NCI-H1105 treated with DMSO at 0.1 percent for 48 hours (cell line): Measurements from ENCODE around the gene CSRP1.
A peak's percentile ranks its signal among the peaks of the same experiment; 100 is the strongest.

Source experiments
- DNase-seq: peaks from one replicate; lab custom pipeline; 2025; lab: John Stamatoyannopoulos, UW

CSRP1 gene

DNA sequence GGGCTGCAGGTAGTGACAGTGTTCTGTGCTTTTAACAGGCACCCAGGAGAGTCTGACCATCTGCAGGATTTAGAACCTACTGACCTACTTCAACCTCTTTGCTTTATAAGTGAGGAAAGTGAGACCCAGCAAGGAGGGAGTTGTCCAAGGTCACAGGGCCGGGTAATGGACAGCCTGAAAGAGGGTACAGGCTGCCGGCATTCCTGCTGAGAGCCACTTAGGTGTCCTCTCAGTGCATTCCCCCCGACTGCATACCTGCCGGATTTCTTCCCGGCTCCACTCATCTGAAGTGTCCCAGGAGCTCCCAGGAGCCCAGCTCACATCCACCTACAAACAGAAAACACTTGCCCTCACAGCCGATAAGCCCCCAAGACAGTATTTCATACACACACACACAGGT lies 51.8 kb downstream of the CSRP1 start:
- DNase-seq: no peak

DNA sequence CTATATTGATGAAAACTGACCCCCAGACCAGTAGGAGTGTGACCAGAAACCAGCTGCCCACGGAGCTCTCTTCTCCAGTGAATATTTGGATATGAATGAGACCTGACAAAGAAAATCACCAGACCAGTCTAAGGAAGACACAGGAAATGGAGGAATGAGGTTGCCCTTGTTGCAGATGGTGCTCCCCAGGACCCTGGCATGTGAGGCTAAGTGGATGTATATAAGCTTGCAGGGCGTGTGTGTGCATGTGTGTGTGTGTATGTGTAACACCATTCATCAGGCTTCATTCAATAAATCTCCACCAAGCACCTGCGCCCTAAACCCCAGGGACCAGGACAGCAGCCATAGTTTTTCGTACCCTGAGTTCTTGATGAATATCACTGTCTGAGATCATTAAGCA lies 52.3 kb downstream of the CSRP1 start:
- DNase-seq: no peak

GRCh38 chr1:201452866-201453265 lies 54.1 kb downstream of the CSRP1 start:
- DNase-seq: no peak

GRCh38 chr1:201450721-201451291 lies 56.1 kb downstream of the CSRP1 start:
- DNase-seq: no peak

GRCh38 chr1:201448990-201449389 lies 57.9 kb downstream of the CSRP1 start:
- DNase-seq: no peak

DNA sequence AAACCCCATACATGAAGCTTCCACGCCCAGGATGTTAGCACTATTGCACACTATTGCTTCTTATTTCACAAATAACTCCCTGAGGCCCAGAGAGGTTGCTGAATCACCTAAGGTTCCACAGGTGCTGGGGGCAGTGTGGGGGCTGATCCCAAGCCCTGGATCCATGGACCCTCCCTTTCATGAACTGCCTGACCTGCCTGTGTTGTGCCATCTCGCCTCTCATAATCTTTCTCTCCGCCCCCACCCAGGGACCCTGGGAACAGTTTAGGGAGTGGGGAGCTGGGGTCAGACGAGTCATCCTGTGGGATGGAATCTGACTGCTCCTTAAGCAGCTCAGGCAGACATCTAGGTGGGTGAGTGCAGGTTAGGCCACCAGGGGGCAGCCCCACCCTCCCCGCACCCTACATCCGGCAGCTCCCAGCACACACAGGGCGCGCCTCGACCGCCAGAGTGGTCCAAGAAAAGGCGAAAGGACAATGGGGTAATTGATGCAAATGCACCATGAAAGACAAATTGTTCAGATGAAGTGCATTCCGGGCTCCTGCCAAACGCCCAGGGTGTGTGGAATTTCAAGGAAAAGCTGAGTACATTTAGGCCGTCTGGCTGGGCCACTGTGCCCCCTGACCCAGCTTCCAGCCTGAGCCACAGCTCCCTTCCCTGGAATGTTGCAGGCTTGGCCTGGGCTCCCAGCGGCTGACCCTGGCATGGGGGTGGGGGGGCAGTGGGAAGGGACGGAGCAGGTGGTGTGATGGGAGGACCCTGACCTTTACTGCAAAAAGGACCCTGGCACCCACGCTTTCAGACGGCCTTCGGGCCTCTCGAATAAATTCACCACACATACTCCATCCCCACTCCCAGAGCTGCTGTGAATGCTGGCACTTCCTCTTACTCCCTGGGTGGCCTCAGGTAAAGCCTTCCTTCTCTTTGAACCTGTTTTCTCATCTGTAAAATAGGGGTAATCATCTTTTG lies 58.7 kb downstream of the CSRP1 start:
- DNase-seq: peak; percentile 71

GRCh38 chr1:201445310-201445709 lies 61.6 kb downstream of the CSRP1 start:
- no peak for DNase-seq

DNA sequence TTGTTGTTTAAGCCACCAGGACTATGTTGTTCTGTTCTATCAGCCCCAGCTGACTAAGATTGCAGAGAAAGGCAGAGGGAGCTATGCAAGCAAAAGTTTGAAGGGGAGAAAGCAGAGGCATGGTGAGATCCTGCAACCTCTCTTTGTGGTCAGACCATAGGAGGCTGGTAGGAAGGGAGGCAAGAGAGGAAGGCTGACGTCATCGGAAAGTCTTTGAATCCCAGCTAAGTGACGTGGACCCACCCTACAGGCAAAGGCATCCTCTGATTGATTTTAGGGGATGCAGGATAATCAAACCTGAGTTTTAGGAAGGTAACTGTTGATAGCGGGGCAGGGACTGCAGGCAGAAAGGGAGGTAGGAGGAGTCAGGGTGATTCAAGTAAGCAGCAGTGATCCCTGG lies 62.1 kb downstream of the CSRP1 start:
- DNase-seq: no peak

DNA sequence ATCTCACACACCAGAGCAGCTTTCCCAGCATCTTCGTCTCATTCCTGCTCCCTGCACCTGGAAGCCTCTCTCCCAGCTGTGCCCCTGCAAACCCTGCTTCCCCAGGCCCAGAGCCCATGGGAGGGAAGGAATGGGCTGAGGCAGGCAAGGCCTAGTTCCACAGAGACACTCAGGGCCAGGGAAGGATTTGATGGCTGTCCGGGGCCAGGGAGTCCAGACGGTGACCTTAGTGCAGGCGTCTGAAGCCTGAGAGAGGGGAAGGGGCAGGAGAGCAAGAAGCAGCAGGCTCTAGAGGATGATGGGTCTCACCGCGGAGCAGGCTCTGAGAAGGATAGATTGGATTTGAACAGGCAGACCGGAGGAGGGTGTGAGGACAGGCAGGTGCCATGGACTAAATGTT lies 63.2 kb downstream of the CSRP1 start:
- DNase-seq: no peak

DNA sequence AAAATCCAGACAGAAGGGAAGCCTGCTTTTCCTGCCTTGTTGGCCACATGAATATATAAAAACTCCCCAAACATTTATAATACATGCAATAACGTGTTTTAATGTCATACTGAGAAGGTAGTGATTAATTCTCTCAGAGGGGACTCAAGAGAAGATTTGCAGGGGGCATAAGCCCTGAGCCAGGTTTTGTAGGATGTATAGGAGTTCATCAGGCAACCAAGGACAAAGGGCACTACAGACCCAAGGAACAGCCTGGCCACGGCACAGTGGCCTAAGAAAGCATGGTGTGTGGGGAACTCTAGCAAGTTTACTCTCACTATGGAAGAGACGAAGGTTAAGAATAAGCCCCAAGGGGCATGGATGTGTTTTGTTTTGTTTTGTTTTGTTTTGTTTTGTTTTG lies 70.0 kb downstream of the CSRP1 start:
- DNase-seq: no peak

- no peak for DNase-seq
These were observed 70.5 kb downstream of the CSRP1 start for GRCh38 chr1:201436393-201436792.

DNA sequence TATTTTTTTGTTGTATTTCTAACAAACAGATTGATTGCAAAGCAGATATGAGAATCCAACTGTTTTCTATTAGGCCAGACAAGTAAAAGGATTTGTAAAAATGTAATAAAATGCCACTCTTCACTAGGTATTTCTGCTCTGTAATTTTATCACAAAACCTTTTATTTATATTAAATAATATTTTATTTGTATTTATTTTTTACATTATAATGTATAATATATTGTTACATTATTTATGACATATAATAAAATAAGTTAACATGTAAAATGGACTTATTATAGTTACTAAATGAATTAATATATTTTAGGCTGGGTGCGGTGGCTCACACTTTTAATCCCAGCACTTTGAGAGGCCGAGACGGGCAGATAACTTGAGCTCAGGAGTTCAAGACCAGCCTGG lies 72.7 kb downstream of the CSRP1 start:
- DNase-seq: no peak

- DNase-seq: no peak
These were observed 73.3 kb downstream of the CSRP1 start for GRCh38 chr1:201433609-201434008.
